Measurements from ENCODE around the gene LNX1. TPM values are rescaled to one million over a fixed set of nuclear protein-coding genes. Genes with fewer than 3 reads are reported as not detected.

LNX1 gene
- total RNA-seq, 1 experiment from 2014 or later = 3.3 TPM

GRCh38 chr4:53459548-53459947, 131.7 kb downstream of the LNX1 start (continued):
- TF ChIP-seq SP1 (IDR thresholded peaks at IDR 0.05; ENCODE audit: low read depth) = no peak
- no peak for TF ChIP-seq EZH2phosphoT487 (IDR thresholded peaks at IDR 0.05; ENCODE audit: borderline replicate concordance)
- no peak for TF ChIP-seq ZBTB33 (IDR thresholded peaks at IDR 0.05; ENCODE audit: extremely low read depth, insufficient replicate concordance, low read length)
- no peak for TF ChIP-seq RAD21 (IDR thresholded peaks at IDR 0.05; ENCODE audit: low read depth)

- Histone ChIP-seq H3K9me2 (ENCODE audit: insufficient read depth) (no peaks in the 10 kb centered on the region), H3K4me2 (ENCODE audit: low read length) (no peak overlapping the region), H3K4me3 (replicated peaks in 1 of 2; ENCODE audit: low read depth in 1 of 2, low read length in 2 of 2) (no peak overlapping the region), H3K36me3 (ENCODE audit: control insufficient read depth in 1 of 2, insufficient read depth in 2 of 2, low read length in 2 of 2) (peaks cover 16 to 27% of the 10 kb centered on the region in 2 experiments; a peak in 2 of 4 replicates), H3K4me1 (ENCODE audit: control insufficient read depth in 1 of 2, insufficient read depth in 2 of 2, low read length in 2 of 2) (peaks cover under 1 to 3% of the 10 kb centered on the region in 2 experiments; a peak in 2 of 4 replicates), H3K9me3 (ENCODE audit: control insufficient read depth in 1 of 2, insufficient read depth in 1 of 2, low read depth in 1 of 2, low read length in 2 of 2) (no peaks in the 10 kb centered on the region), H3K27me3 (ENCODE audit: insufficient read depth, low read length) (no peaks in the 10 kb centered on the region), H2AFZ (ENCODE audit: low read depth, low read length, poor library complexity, severe bottlenecking) (no peak overlapping the region), H3K27ac (ENCODE audit: low read depth, low read length) (no peak overlapping the region), H4K20me1 (ENCODE audit: insufficient read depth) (0 out of 2 replicates have a peak, but pooled peaks cover 10% of the 10 kb centered on the region), H3K9ac (ENCODE audit: low read length) (no peak overlapping the region), H3K79me2 (ENCODE audit: insufficient read depth, low read length) (0 out of 2 replicates have a peak, but pooled peaks cover 2% of the 10 kb centered on the region)
- DNase-seq (ENCODE audit: low read depth, low spot score) (no peak), ATAC-seq (no peak)
- BruUV-seq (replicated peaks) = no TSS peak
- POLR2A ChIA-PET = no interaction called here
- CTCF ChIA-PET = no interaction called here
- no peak for TF ChIP-seq CBX3 (IDR thresholded peaks at IDR 0.05; ENCODE audit: low read depth)
- TF ChIP-seq TCF7L2 (IDR thresholded peaks at IDR 0.05; ENCODE audit: borderline replicate concordance, extremely low read depth, insufficient read depth, insufficient read length) = no peak
- TF ChIP-seq ZBTB33 (IDR thresholded peaks at IDR 0.05; ENCODE audit: extremely low read depth, insufficient replicate concordance, low read length) = no peak
- TF ChIP-seq CTCF (IDR thresholded peaks at IDR 0.05 in 2 of 3, conservative IDR thresholded peaks at IDR 0.05 in 1 of 3; ENCODE audit: borderline replicate concordance in 1 of 3, insufficient read depth in 1 of 3, low read depth in 2 of 3, low read length in 2 of 3) = no peak
- no peak for TF ChIP-seq RAD21 (IDR thresholded peaks at IDR 0.05; ENCODE audit: low read depth)
- no peak for TF ChIP-seq ATF3 (IDR thresholded peaks at IDR 0.05)
- TF ChIP-seq POLR2AphosphoS5 (IDR thresholded peaks at IDR 0.05; ENCODE audit: low read depth, low read length) = no peak
- no peak for TF ChIP-seq MAX (IDR thresholded peaks at IDR 0.05)
- TF ChIP-seq CEBPB (IDR thresholded peaks at IDR 0.05; ENCODE audit: low read depth) = no peak
- TF ChIP-seq YY1 (IDR thresholded peaks at IDR 0.05; ENCODE audit: extremely low read depth, insufficient replicate concordance, low read depth, low read length) = no peak
- no peak for TF ChIP-seq EZH2 (IDR thresholded peaks at IDR 0.05)
- TF ChIP-seq ZNF274 (IDR thresholded peaks at IDR 0.05; ENCODE audit: low read depth, low read length) = no peak
- TF ChIP-seq ELF1 (IDR thresholded peaks at IDR 0.05; ENCODE audit: borderline replicate concordance, low read depth) = no peak
- TF ChIP-seq EGR1 (IDR thresholded peaks at IDR 0.05; ENCODE audit: low read depth) = no peak
- TF ChIP-seq JUND (IDR thresholded peaks at IDR 0.05) = no peak
- TF ChIP-seq EZH2phosphoT487 (IDR thresholded peaks at IDR 0.05; ENCODE audit: borderline replicate concordance) = no peak
- intact Hi-C loops (cut with micrococcal nuclease) = no loop called here
- RAD21 ChIA-PET (ENCODE audit: low non-redundant PET in 1 of 2, low total read pairs in 2 of 2, uncharacterized antibody in 2 of 2, unreplicated experiment in 2 of 2) = no interaction called here
Observed at GRCh38 chr4:53456178-53456577, 135.1 kb downstream of the LNX1 start.

Measured in HCT116 (cell line).